Vagina (tissue), 2 donors: ENCODE data around the gene NFATC3.

Source experiments
- CTCF ChIP-seq, 3 experiments: fragments of 450-650 bp in 2 of 3; fragments of 200-600 bp in 1 of 3; sonication (generic) in 1 of 3; IDR thresholded peaks; one replicate each; pipeline ENCODE4 v1.5.1; 2017 to 2019; ENCODE audit warnings: antibody characterized with exemption in 3 of 3, mild to moderate bottlenecking in 2 of 3, moderate library complexity in 2 of 3
- POLR2A ChIP-seq, 2 donors: fragments of 450-650 bp; IDR thresholded peaks; one replicate each; pipeline ENCODE4 v1.6.1; 2017; ENCODE audit warnings: antibody characterized with exemption in 2 of 2, mild to moderate bottlenecking in 2 of 2, moderate library complexity in 2 of 2
- POLR2AphosphoS5 ChIP-seq, 2 donors: sonication (generic); formaldehyde crosslinking; IDR thresholded peaks; one replicate each; pipeline ENCODE4 v1.9.0; 2017; ENCODE audit warnings: antibody characterized with exemption in 2 of 2, mild to moderate bottlenecking in 2 of 2, low read depth in 1 of 2; ENCODE audit not compliant: insufficient read depth in 1 of 2

- TF ChIP-seq CTCF (IDR thresholded peaks at IDR 0.05) (no peak), POLR2A (IDR thresholded peaks at IDR 0.05) (no peak), POLR2AphosphoS5 (IDR thresholded peaks at IDR 0.05; ENCODE audit: insufficient read depth in 1 of 2, low read depth in 1 of 2) (peak in 1 of 2 donors; percentile 50)
Observed at GRCh38 chr16:68257906-68258800, 173.0 kb downstream of the NFATC3 start.
